ENCODE results near the gene GRIK5. TPM values are rescaled to one million over a fixed set of nuclear protein-coding genes. Genes with fewer than 3 reads are reported as not detected.

GRIK5 gene
- total and polyA plus RNA-seq, 2 donors from 2014 or later: 8.9 to 16.2 TPM

DNA sequence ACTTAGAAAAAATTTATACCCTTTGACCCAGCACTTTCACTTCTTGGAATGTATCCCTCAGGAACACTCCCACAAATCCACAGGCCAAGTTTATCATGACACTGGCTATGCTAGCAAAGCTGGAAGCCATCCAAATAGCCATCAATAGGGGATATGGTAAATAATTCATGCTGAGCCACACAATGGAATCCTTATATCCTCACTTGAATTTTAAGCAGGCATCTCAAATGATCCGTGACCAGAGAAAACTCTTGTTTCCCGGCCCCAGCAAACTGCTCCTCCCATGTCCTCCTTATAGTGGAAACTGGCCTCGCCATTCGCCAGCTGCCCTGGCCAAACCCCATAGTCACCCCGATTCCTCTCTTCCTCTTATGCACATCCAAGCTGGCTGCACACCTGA is 37.6 kb downstream of the GRIK5 start:
- H3K4me1 ChIP-seq (ENCODE audit: control insufficient read depth in 2 of 3, insufficient read depth in 2 of 3, low read depth in 1 of 3, low read length in 3 of 3): no peaks in the 10 kb centered on the region
- TF ChIP-seq, protein P1, sequence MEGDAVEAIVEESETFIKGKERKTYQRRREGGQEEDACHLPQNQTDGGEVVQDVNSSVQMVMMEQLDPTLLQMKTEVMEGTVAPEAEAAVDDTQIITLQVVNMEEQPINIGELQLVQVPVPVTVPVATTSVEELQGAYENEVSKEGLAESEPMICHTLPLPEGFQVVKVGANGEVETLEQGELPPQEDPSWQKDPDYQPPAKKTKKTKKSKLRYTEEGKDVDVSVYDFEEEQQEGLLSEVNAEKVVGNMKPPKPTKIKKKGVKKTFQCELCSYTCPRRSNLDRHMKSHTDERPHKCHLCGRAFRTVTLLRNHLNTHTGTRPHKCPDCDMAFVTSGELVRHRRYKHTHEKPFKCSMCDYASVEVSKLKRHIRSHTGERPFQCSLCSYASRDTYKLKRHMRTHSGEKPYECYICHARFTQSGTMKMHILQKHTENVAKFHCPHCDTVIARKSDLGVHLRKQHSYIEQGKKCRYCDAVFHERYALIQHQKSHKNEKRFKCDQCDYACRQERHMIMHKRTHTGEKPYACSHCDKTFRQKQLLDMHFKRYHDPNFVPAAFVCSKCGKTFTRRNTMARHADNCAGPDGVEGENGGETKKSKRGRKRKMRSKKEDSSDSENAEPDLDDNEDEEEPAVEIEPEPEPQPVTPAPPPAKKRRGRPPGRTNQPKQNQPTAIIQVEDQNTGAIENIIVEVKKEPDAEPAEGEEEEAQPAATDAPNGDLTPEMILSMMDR (IDR thresholded peaks at IDR 0.05; ENCODE audit: borderline replicate concordance, extremely low read depth, insufficient read depth): no peak
- no peak overlapping the region for H3K4me3 ChIP-seq (ENCODE audit: low read length in 3 of 3)
- no peaks in the 10 kb centered on the region for H3K36me3 ChIP-seq (ENCODE audit: control insufficient read depth in 2 of 3, insufficient read depth in 3 of 3, low read length in 3 of 3)
- no peaks in the 10 kb centered on the region for H3K27me3 ChIP-seq (ENCODE audit: control insufficient read depth, insufficient read depth, low read length)
- no peaks in the 10 kb centered on the region for H3K9me3 ChIP-seq (ENCODE audit: control insufficient read depth in 2 of 3, insufficient read depth in 1 of 3, low read length in 3 of 3)
- DNase-seq (peak in 3 of 5 donors; percentile 26 to 79 (median 75)), FAIRE-seq (no peak)
- no peak overlapping the region for H3K27ac ChIP-seq (ENCODE audit: low read depth in 2 of 2, low read length in 2 of 2)
- H3K9ac ChIP-seq (ENCODE audit: low read length in 3 of 3): no peak overlapping the region
- intact Hi-C loops (cut with DNase I): no loop called here

DNA sequence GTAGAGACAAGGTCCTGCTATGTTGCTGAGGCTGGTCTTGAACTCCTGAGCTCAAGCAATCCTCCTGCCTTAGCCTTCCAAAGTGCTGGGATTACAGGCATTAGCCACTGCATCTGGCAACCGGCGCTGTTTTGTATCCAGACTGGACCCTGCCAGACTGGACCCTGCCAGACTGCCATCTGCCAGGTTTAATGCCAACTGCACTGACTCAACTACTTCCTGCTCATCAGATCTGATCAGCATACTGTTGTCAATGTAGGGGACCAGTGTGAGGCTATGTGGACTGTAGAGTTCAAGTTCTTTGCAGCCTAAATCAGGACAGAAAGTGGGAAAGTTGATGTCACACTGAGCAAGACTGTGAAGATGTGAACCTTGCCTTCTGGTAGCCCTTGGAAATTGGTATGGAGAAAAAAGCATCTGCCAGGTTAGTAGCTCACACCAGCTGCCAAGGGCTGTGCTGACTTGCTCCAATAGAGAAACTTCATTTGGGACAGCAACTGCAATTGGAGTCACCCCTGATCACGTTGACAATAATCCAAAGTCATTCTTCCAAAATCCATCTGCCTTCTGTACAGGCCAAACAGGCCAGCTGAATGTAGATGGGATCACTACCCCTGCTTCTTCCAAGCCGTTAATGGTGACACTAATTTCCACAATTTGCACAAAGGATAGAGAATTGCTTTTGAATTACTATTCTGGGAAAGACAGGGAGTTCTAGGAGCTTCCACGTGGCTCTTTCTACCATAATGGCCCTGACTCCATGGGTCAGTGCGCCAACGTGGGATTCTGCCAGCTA is 39.2 kb downstream of the GRIK5 start:
- FAIRE-seq (no peak), DNase-seq (no peak)
- Histone ChIP-seq H3K4me3 (ENCODE audit: low read length in 3 of 3) (no peak overlapping the region), H3K27me3 (ENCODE audit: control insufficient read depth, insufficient read depth, low read length) (no peaks in the 10 kb centered on the region), H3K4me1 (ENCODE audit: control insufficient read depth in 2 of 3, insufficient read depth in 2 of 3, low read depth in 1 of 3, low read length in 3 of 3) (no peaks in the 10 kb centered on the region), H3K36me3 (ENCODE audit: control insufficient read depth in 2 of 3, insufficient read depth in 3 of 3, low read length in 3 of 3) (no peaks in the 10 kb centered on the region), H3K9ac (ENCODE audit: low read length in 3 of 3) (no peak overlapping the region), H3K27ac (ENCODE audit: low read depth in 2 of 2, low read length in 2 of 2) (no peak overlapping the region), H3K9me3 (ENCODE audit: control insufficient read depth in 2 of 3, insufficient read depth in 1 of 3, low read length in 3 of 3) (no peaks in the 10 kb centered on the region)
- intact Hi-C loops (cut with DNase I): no loop called here
- TF ChIP-seq, protein P1 (IDR thresholded peaks at IDR 0.05; ENCODE audit: borderline replicate concordance, extremely low read depth, insufficient read depth): no peak

DNA sequence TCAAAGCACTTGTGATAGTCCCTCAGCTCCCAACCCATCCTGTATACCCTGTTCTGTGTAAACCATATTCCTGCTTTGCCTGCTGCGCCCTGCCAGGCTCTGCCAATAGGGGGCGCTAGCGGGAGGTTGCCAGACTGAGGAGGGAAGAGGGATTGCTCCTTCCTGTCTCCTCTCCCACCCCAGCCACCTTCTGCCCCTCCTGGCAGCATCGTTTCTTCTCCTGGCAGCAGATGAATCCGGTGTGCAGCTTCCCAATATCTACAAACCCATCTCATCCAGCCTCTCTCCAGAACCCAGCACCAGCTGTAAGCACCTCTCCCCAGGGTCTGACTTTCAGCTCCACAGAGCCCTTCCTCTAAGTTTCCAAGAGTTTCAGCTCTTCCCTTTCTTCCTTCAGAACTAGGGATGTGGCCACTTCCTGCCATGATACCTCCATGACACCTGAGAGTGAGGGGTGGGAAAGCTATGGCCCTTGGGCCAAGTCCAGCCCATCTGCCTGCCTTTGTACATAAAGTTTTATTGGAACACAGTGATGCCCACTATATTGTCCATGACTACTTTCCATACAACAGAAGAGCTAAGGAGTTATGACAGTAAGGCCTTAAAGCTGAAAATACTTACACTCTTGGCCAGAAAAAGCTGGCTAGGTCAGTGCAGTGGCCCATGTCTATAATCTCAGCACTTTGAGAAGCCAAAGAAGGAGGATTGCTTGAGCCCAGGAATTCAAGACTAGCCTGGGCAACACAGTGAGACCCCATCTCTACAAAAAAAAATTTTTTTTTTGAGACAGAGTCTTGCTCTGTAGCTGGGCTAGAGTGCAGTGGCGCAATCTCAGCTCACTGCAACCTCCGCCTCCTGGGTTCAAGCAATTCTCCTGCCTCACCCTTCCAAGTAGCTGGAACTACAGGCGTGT is 41.4 kb downstream of the GRIK5 start:
- Histone ChIP-seq H3K4me3 (ENCODE audit: low read length in 3 of 3) (no peak overlapping the region), H3K36me3 (ENCODE audit: control insufficient read depth in 2 of 3, insufficient read depth in 3 of 3, low read length in 3 of 3) (no peaks in the 10 kb centered on the region), H3K4me1 (ENCODE audit: control insufficient read depth in 2 of 3, insufficient read depth in 2 of 3, low read depth in 1 of 3, low read length in 3 of 3) (no peaks in the 10 kb centered on the region), H3K27me3 (ENCODE audit: control insufficient read depth, insufficient read depth, low read length) (no peaks in the 10 kb centered on the region), H3K9me3 (ENCODE audit: control insufficient read depth in 2 of 3, insufficient read depth in 1 of 3, low read length in 3 of 3) (no peaks in the 10 kb centered on the region), H3K27ac (ENCODE audit: low read depth in 2 of 2, low read length in 2 of 2) (no peak overlapping the region), H3K9ac (ENCODE audit: low read length in 3 of 3) (no peak overlapping the region)
- intact Hi-C loops (cut with DNase I): no loop called here
- TF ChIP-seq, protein P1 (IDR thresholded peaks at IDR 0.05; ENCODE audit: borderline replicate concordance, extremely low read depth, insufficient read depth): no peak
- DNase-seq: no peak
- no peak for FAIRE-seq

Data from kidney (tissue), 14 donors.